OCI-LY7 (cell line): ENCODE results near the gene ARHGEF1. TPM values are rescaled to one million over a fixed set of nuclear protein-coding genes. Genes with fewer than 3 reads are reported as not detected.

Experiments
- BruUV-seq: library from RNA; stranded (reverse); fragments of 400-500 nt; replicated peaks from 2 replicates; lab custom pipeline; 2021; lab: Mats Ljungman, UMichigan
- CTCF ChIA-PET: fragments of 300-600 bp; sonication (Branson Sonifier 250); formaldehyde crosslinking; loops from one replicate; lab custom pipeline; 2022; ENCODE audit warnings: antibody characterized with exemption; ENCODE audit not compliant: unreplicated experiment; lab: Charles Lee
- POLR2A ChIA-PET: fragments of 300-600 bp; sonication (Branson Sonifier 250); formaldehyde crosslinking; loops from one replicate; lab custom pipeline; 2022; ENCODE audit warnings: antibody characterized with exemption; lab: Charles Lee
- DNase-seq: peaks from one replicate; pipeline ENCODE4 v3.0.0-alpha.2; 2015; ENCODE audit warnings: low spot score
- H2AFZ ChIP-seq: fragments of 200-600 bp; sonication (generic), shearing (Covaris generic); 2 replicates; pipeline ENCODE4 v1.6.1; 2014; ENCODE audit warnings: mild to moderate bottlenecking, antibody characterized with exemption, low read length, moderate library complexity
- H3K27ac ChIP-seq: fragments of 200-600 bp; sonication (generic); 2 replicates; pipeline ENCODE4 v1.5.1; 2014; ENCODE audit warnings: mixed run types, low read depth, mild to moderate bottlenecking, moderate library complexity, low read length, inconsistent platforms; ENCODE audit not compliant: poor library complexity, severe bottlenecking
- H3K36me3 ChIP-seq: fragments of 200-600 bp; sonication (generic); 2 replicates; pipeline ENCODE4 v1.6.1; 2014; ENCODE audit warnings: mild to moderate bottlenecking, antibody characterized with exemption, low read length, moderate library complexity, mixed read lengths; ENCODE audit not compliant: insufficient read depth
- H3K4me1 ChIP-seq: fragments of 200-600 bp; sonication (generic); 2 replicates; pipeline ENCODE4 v1.5.1; 2014; ENCODE audit warnings: mild to moderate bottlenecking, low read length; ENCODE audit not compliant: insufficient read depth, poor library complexity, severe bottlenecking
- H3K4me2 ChIP-seq: fragments of 200-600 bp; sonication (generic); 2 replicates; pipeline ENCODE4 v1.6.1; 2014; ENCODE audit warnings: mild to moderate bottlenecking, low read length
- H3K4me3 ChIP-seq: fragments of 200-600 bp; sonication (generic); 2 replicates; pipeline ENCODE4 v1.5.1; 2014; ENCODE audit warnings: mild to moderate bottlenecking, low read depth, low read length; ENCODE audit not compliant: poor library complexity, severe bottlenecking
- H3K79me2 ChIP-seq: fragments of 200-600 bp; sonication (generic); 2 replicates; pipeline ENCODE4 v1.6.1; 2016; ENCODE audit warnings: low read depth, mild to moderate bottlenecking, low read length, moderate library complexity, mixed read lengths; ENCODE audit not compliant: insufficient read depth
- H3K9me2 ChIP-seq: fragments of 200-600 bp; sonication (generic); 2 replicates; pipeline ENCODE4 v1.6.1; 2016; ENCODE audit warnings: mild to moderate bottlenecking, low read length, mixed read lengths; ENCODE audit not compliant: insufficient read depth
- H3K9me3 ChIP-seq: fragments of 200-600 bp; sonication (generic); 2 replicates; pipeline ENCODE4 v1.6.1; 2014; ENCODE audit warnings: mild to moderate bottlenecking, mixed run types, low read length, mixed read lengths
- H4K20me1 ChIP-seq: fragments of 200-600 bp; sonication (generic); 2 replicates; pipeline ENCODE4 v1.6.1; 2014; ENCODE audit warnings: mild to moderate bottlenecking, antibody characterized with exemption, low read length, moderate library complexity, mixed read lengths; ENCODE audit not compliant: insufficient read depth
- EZH2phosphoT487 ChIP-seq: fragments of 200-600 bp; sonication (generic); IDR thresholded peaks from 2 replicates; pipeline ENCODE4 v1.6.1; 2018; ENCODE audit warnings: low read depth, borderline replicate concordance, mild to moderate bottlenecking, mixed run types, antibody characterized with exemption, low read length, moderate library complexity, mixed read lengths
- intact Hi-C: fragments of 100-400 bp; cut with micrococcal nuclease; formaldehyde crosslinking; loops from one replicate; pipeline ENCODE4 v1.10.0; 2022; ENCODE audit not compliant: unreplicated experiment
- total RNA-seq, 2 experiments: library from RNA; depleted of rRNA in 1 of 2; stranded (reverse); fragments of >200 nt in 1 of 2; shearing (Covaris generic) in 1 of 2; gene quantifications; 2 replicates each; pipeline ENCODE4 v1.2.3, GENCODE V29; 2014 to 2022
- TF ChIP-seq, protein P1 (sequence below): fragments of 200-600 bp; sonication (generic); conservative IDR thresholded peaks from 2 replicates; pipeline ENCODE4 v1.5.1; 2014; ENCODE audit warnings: mild to moderate bottlenecking, antibody characterized with exemption, low read length, moderate library complexity, mixed read lengths

The ARHGEF1 gene
- total RNA-seq, 2 experiments from 2014 or later, result 96.9 to 297 TPM

- intact Hi-C loops, result loop anchor here (10.0 kb wide), 1 partner anchor 396 kb away; no protein-coding TSS in a partner anchor
- ChIA-PET POLR2A (no interaction called here), CTCF (interaction anchor here (0.5 kb wide), 1 partner anchor 9 kb away, joined by 7 read pairs; no protein-coding TSS in a partner anchor)
- H3K9me3 ChIP-seq, result no peaks in the 10 kb centered on the region
- H3K27ac ChIP-seq, result peak overlapping the region; percentile 80
- peaks cover 80% of the 10 kb centered on the region for H3K4me1 ChIP-seq
- TF ChIP-seq EZH2phosphoT487, result no peak
- TF ChIP-seq, protein P1, sequence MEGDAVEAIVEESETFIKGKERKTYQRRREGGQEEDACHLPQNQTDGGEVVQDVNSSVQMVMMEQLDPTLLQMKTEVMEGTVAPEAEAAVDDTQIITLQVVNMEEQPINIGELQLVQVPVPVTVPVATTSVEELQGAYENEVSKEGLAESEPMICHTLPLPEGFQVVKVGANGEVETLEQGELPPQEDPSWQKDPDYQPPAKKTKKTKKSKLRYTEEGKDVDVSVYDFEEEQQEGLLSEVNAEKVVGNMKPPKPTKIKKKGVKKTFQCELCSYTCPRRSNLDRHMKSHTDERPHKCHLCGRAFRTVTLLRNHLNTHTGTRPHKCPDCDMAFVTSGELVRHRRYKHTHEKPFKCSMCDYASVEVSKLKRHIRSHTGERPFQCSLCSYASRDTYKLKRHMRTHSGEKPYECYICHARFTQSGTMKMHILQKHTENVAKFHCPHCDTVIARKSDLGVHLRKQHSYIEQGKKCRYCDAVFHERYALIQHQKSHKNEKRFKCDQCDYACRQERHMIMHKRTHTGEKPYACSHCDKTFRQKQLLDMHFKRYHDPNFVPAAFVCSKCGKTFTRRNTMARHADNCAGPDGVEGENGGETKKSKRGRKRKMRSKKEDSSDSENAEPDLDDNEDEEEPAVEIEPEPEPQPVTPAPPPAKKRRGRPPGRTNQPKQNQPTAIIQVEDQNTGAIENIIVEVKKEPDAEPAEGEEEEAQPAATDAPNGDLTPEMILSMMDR, result peak; percentile 36; the same call in 1 of the 2 replicates
- BruUV-seq, result no TSS peak
- H4K20me1 ChIP-seq, result no peaks in the 10 kb centered on the region
- peaks cover 6% of the 10 kb centered on the region; the same call in 1 of the 2 replicates for H3K79me2 ChIP-seq
- DNase-seq, result no peak
- peak overlapping the region; percentile 71 for H3K4me3 ChIP-seq
- peak overlapping the region; percentile 82 for H3K4me2 ChIP-seq
- no peaks in the 10 kb centered on the region for H3K9me2 ChIP-seq
- peak overlapping the region; percentile 21; the same call in 1 of the 2 replicates for H2AFZ ChIP-seq
- H3K36me3 ChIP-seq, result no peaks in the 10 kb centered on the region
Observed at GRCh38 chr19:41940731-41941409, 57.9 kb downstream of the ARHGEF1 start.

- H2AFZ ChIP-seq, result no peak overlapping the region
- no peak for DNase-seq
- H3K27ac ChIP-seq, result peak overlapping the region; percentile 80
- H4K20me1 ChIP-seq, result no peaks in the 10 kb centered on the region
- ChIA-PET CTCF (interaction anchor here (0.5 kb wide), 1 partner anchor 8 kb away, joined by 7 read pairs; no protein-coding TSS in a partner anchor), POLR2A (no interaction called here)
- H3K36me3 ChIP-seq, result no peaks in the 10 kb centered on the region
- intact Hi-C loops, result loop anchor here (10.0 kb wide), 1 partner anchor 397 kb away; no protein-coding TSS in a partner anchor
- H3K4me1 ChIP-seq, result peaks cover 80% of the 10 kb centered on the region
- no peaks in the 10 kb centered on the region for H3K9me3 ChIP-seq
- peak overlapping the region; percentile 82 for H3K4me2 ChIP-seq
- H3K4me3 ChIP-seq, result peak overlapping the region; percentile 71
- H3K79me2 ChIP-seq, result peaks cover 6% of the 10 kb centered on the region; the same call in 1 of the 2 replicates
- TF ChIP-seq, protein P1, result no peak
- no peak for TF ChIP-seq EZH2phosphoT487
- BruUV-seq, result no TSS peak
- H3K9me2 ChIP-seq, result no peaks in the 10 kb centered on the region
Observed at GRCh38 chr19:41941410-41942202, 58.6 kb downstream of the ARHGEF1 start.
